Measurements from ENCODE around the gene LAX1.

DNA sequence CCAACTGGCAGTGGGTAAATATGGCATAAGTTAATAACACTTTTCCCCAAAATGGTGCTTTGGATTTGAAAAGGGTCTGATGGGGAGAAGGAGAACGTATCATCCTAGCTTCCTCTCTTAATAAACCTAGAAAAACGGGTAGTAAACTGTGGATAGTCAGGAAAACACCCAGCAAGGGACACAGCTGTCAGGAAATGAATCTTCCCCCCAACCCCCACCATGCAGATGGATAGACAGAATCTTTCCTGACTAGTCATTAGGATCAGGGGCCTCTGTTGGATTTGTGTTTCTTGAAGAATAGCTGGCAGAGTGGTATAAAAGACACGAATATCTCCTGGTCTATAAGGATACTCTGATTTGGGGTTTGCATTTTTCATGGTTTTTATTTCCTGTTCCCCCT, 22.5 kb upstream of the LAX1 start:
- no peak for TF ChIP-seq MAX (CRISPR knock-in tag; IDR thresholded peaks at IDR 0.05)
- no peak for TF ChIP-seq TCF7 (CRISPR knock-in tag; IDR thresholded peaks at IDR 0.05; ENCODE audit: low read depth)
- no peak for TF ChIP-seq NR3C1 (CRISPR knock-in tag; conservative IDR thresholded peaks at IDR 0.05; ENCODE audit: low read depth)
- no peak for TF ChIP-seq HMGA2 (CRISPR knock-in tag; IDR thresholded peaks at IDR 0.05)
- TF ChIP-seq, protein P1, sequence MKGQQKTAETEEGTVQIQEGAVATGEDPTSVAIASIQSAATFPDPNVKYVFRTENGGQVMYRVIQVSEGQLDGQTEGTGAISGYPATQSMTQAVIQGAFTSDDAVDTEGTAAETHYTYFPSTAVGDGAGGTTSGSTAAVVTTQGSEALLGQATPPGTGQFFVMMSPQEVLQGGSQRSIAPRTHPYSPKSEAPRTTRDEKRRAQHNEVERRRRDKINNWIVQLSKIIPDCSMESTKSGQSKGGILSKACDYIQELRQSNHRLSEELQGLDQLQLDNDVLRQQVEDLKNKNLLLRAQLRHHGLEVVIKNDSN (CRISPR knock-in tag; IDR thresholded peaks at IDR 0.05): no peak
- TF ChIP-seq, protein P2, sequence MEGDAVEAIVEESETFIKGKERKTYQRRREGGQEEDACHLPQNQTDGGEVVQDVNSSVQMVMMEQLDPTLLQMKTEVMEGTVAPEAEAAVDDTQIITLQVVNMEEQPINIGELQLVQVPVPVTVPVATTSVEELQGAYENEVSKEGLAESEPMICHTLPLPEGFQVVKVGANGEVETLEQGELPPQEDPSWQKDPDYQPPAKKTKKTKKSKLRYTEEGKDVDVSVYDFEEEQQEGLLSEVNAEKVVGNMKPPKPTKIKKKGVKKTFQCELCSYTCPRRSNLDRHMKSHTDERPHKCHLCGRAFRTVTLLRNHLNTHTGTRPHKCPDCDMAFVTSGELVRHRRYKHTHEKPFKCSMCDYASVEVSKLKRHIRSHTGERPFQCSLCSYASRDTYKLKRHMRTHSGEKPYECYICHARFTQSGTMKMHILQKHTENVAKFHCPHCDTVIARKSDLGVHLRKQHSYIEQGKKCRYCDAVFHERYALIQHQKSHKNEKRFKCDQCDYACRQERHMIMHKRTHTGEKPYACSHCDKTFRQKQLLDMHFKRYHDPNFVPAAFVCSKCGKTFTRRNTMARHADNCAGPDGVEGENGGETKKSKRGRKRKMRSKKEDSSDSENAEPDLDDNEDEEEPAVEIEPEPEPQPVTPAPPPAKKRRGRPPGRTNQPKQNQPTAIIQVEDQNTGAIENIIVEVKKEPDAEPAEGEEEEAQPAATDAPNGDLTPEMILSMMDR (IDR thresholded peaks at IDR 0.05): no peak
- no peak for TF ChIP-seq NFYB (CRISPR knock-in tag; conservative IDR thresholded peaks at IDR 0.05; ENCODE audit: low read depth)
